Stimulated activated CD4-positive, alpha-beta T cell treated with anti-CD3 and anti-CD28 coated beads, Interleukin-2, amount 100 ng/mL, for 4 hours (primary cell): ENCODE data around the gene RIPK1.
"Not testable (repeated sequence)": the region's sequence is repeated elsewhere in the genome, so short reads cannot be mapped to it uniquely, and the experiment has no call there.

Source experiments
- DNase-seq: peaks from one replicate; pipeline ENCODE4 v3.0.0-alpha.2; 2020; ENCODE audit warnings: low read depth

The RIPK1 gene

GRCh38 chr6:3045777-3046176 is 22.5 kb upstream of the RIPK1 start:
- no peak for DNase-seq

DNA sequence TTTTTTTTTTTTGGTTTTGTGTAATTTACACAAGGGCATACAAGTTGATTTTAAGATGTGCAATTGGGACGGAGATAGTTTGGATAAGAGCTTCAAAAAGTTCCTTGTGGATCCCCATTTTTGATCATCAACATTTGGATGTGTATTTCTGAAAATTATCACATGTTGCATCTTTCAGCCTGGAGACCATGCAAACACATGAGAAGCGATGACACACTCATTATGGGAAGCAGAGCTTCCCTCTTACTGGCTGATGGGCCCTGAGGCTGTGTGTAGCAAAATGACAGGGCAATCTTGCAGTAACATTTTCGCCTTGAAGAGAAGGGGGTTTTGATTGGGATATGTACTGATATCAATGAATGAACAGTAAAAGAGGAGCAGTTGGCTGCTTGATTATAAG is 22.0 kb upstream of the RIPK1 start:
- no peak for DNase-seq

DNA sequence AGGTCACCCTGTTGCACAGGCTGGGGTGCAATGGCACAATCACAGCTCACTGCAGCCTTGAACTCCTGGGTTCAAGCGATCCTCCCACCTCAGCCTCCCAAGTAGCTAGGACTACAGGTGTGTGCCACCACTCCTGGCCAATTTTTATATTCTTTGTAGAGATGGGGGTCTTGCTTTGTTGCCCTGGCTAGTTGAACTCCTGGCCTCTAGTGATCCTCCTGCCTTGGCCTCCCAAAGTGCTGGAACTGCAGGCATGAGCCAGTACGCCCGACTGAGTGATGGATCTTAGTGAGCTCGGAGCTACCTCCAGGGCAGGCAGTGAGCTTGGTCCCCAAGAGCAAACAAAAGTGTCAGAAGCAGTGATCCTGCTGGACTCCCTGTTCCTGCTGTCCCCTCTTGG is 20.3 kb upstream of the RIPK1 start:
- DNase-seq: not testable (repeated sequence)

DNA sequence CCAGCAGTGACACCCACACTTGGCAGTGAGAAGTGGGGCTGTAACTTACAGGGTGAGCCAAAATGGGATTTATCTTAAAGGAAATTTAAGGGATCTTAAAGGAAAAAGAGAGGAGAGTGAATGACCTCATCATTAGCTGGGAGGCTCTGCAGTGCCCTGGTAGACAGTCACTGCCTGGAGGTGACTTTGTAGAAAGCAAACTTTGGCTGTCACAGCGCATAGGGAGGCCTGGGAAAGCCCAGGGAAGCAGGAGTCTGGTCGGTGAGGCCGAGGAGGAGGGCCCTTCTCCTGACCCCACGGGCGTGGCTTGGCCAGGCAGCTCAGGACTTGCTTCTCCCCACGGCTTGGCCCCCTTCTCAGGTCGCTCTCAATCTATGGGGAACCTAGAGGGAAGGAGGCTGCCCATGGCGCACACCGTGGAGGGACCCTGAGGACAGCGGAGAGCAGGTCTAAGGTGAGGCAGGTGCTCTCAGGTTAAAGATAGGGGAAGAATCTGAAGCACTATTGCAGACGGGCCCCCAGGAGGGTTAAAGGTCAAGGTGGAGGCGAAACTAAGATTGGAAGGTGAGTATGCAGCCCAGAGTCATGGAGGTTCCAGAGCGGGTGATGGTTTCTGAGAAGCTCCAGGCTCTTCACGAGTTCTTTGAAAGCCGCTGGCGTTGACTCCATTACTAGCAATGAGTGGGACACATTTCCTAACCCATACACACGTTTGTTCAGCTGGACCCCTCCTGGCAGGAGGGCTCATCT is 15.6 kb upstream of the RIPK1 start:
- no peak for DNase-seq

- no peak for DNase-seq
These were observed 15.1 kb upstream of the RIPK1 start for GRCh38 chr6:3053231-3053508.

DNA sequence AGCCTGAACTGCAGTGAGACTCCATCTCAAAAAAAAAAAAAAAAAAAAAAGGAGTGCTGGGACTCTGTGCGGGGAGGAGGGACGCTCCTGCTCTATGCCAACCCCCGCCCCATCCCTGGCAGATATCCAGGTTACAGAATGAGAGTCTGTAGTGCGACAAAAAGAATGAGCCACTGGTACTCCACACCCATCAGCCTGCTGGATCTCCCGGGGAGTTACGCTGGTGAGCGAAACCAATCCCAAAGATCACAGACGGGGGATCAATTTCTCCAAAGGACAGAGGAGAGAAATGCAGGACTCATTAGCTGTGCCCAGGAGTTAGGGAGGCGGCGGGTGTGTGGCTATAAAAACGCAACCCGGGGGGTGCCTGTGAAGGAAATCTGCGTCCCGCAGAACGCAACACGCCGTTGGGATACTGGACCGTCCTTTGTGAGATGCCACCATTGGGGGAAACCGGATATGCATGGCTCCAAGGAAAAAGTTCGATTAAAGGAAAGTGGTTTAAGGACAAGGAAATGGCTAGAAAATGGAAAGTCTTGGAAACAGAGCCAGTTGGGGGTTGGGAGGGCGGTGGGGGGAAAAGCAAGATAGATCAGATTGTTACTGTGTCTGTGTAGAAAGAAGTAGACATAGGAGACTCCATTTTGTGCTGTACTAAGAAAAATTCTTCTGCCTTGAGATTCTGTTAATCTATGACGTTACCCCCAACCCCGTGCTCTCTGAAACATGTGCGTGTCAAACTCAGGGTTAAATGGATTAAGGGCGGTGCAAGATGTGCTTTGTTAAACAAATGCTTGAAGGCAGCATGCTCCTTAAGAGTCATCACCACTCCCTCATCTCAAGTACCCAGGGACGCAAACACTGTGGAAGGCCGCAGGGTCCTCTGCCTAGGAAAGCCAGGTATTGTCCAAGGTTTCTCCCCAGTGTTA is 13.8 kb upstream of the RIPK1 start:
- not testable (repeated sequence) for DNase-seq

DNA sequence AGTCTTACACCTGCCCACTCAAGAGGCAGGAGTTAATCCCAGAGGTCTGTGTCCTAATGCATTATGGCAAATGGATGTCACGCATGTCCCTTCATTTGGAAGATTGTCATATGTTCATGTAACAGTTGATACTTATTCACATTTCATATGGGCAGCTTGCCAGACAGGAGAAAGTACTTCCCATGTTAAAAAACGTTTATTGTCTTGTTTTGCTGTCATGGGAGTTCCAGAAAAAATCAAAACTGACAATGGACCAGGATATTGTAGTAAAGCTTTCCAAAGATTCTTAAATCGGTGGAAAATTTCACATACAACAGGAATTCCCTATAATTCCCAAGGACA is 13.2 kb upstream of the RIPK1 start:
- DNase-seq: not testable (repeated sequence)

DNA sequence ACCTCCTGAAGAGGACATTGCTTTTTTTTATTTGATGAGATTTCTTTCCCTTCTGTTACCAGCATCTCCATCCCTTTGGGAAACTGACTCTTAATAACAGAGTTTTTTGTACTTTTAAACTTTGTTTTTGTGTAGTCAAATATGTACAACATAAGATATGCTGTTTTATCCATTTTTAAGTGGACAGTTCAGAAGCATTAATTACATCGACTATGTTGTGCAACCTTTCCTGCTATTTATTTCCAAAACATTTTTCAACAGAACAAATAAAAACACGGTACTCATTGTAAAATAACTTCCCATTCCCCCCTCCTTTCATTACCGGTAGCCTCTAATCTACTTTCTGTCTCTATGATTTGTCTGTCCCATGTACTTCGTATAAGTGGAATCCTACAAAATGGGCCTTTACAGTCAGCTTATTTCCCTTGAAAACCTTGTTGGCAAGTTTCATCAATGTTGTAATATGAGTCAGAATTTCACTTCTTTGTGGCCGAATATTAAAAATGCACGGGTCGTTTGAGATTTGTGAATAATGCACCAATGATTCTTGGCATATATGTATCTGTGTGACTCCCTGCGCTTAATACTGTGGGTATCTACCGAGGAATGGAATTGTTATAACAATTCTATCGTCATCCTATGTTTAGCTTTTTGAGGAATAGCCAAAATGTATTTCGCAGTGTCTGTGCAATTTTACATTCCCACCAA is 11.1 kb upstream of the RIPK1 start:
- no peak for DNase-seq

DNA sequence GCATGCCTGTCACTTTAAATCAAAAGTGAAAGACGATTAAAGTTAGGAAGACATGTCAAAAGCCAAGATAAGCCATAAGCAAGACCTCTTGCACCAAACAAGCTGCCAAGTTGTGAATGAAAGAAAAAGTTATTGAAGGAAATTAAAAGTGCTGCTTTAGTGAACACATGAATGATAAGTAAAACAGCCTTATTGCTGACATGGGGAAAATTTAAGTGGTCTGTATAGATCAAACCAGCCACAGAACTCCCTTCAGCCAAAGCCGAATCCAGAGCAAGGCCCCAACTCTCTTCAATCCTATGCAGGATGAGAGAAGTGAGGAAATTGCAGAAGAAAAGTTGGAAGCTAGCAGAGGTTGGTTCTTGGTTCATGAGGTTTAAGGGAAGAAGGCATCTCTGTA is 9.3 kb upstream of the RIPK1 start:
- DNase-seq: no peak

- not testable (repeated sequence) for DNase-seq
These were observed 8.2 kb upstream of the RIPK1 start for GRCh38 chr6:3060092-3060491.

DNA sequence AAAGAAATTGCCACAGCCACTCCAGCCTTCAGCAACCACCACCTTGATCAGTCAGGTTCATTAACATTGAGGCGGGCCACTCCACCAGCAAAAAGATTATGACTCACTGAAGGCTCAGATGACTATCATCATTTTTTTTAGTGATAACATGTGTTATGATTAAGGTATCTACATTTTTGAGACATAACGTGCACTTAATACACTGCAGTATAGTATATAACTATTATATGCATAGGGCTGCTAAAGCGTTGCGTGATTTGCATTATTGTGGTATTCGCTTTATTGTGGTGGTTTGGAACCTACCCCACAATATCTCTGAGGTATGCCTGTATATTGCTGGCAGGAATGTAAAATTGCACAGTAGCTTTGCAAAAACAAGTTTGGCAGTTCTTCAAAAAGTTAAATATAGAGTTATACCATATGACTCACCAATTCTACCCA is 6.8 kb upstream of the RIPK1 start:
- no peak for DNase-seq

GRCh38 chr6:3063340-3063732 is 5.0 kb upstream of the RIPK1 start:
- DNase-seq: not testable (repeated sequence)

DNA sequence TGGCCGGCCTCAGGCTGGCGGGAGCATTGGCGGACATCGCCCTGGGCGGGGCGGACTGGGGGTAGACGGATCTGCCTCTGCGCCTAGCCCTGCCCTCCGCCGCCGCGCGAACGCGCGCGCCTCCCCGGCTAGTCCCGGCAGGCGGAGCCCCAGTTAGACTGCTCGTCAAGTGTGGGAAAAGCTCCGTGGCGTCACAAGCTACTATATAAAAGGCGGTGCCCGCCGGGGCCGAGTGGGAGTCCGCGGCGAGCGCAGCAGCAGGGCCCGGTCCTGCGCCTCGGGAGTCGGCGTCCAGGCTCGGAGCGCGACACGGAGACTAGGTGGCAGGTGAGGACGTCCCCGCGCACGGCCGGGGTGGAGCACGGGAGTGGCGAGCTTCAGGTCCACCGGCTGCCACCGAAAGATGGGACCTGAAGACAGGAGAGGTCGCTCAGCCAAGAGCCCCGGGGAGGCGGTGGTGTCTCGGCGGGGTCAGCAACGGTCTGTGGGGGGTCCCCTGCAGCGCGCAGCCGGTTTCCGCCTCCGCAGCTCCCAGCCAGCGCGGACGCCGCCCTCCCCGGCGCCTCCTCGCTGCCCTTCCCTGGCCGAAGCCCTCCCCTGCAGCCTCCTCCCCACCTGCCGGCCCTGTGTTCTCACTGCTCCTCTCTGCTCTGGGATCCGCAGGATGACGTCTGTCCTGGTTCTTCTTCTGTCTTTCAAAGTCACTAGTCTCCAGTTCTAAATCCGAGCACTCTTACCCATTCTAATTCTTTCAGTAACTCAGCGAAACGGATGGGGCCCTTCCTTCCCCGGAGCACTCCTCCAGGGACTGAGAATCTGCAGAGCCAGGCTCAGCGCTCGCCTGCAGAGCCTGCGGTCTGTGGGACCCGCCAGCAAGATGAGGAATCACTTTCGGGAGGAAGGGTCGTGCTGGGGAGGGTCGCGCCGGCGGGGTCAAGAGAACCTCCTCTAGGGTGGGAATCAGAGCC is 4.3 kb upstream of the RIPK1 start:
- DNase-seq: peak; percentile 90

DNA sequence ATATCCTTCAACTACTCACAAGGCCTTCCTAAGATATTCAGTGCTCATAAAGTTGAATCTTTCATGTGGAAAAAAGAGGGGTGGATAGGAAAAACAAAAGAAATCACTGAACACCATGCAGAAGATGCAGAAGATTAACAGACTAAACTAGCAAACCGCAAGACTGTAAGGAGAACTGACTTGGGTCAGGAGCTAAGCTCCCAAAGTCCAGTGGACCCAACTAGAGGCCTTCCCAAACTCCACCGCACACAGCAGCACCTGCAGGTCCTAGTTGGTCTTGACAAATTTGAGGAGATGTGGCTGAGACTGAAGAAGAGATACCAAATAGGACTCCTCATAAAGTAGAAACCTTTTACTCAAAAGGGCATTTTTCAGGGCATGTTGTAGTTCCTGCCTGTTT is 3.3 kb downstream of the RIPK1 start:
- no peak for DNase-seq

DNA sequence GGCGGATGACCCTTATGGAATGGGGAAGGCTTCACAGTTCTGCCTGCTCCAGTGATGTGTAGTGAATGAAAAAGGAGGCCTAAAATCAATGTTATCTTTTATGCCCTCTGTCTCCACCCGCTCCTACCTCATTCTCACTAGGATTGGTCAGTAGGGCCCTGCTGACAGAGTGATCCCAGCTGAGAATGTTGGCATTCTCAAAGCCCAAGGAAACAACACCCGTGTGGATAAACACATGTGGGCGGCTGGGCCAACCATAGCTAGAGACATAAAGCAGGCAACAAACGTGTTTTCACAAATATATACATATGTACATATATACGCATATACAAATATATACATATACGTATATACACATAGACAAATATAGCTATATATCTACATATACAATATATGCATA is 4.5 kb downstream of the RIPK1 start:
- DNase-seq: no peak

- no peak for DNase-seq
These were observed 5.1 kb downstream of the RIPK1 start for GRCh38 chr6:3073382-3073781.

GRCh38 chr6:3075772-3076113 is 7.4 kb downstream of the RIPK1 start:
- DNase-seq: no peak

DNA sequence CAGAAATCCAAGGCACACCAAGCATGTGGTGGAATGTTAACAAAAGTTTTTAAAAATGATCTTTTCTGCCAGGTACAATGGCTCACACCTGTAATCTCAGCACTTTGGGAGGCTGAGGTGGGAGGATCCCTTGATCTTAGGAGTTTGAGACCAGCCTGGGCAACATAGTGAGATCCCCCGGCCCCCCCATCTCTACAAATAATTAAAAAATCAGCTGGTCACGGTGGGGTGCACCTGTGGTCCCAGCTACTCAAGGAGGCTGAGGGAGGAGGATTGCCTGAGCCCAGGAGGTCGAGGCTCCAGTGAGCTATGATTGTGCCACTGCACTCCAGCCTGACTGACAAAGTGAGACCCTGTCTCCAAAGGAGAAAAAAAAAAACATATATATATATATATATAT is 8.0 kb downstream of the RIPK1 start:
- no peak for DNase-seq

- DNase-seq: no peak
These were observed 9.1 kb downstream of the RIPK1 start for GRCh38 chr6:3077430-3077829.

GRCh38 chr6:3078952-3079351 is 10.7 kb downstream of the RIPK1 start:
- DNase-seq: not testable (repeated sequence)

- no peak for DNase-seq
These were observed 11.4 kb downstream of the RIPK1 start for GRCh38 chr6:3079682-3080081.

GRCh38 chr6:3081960-3082359 is 13.7 kb downstream of the RIPK1 start:
- no peak for DNase-seq
